Upper lobe of left lung (tissue), 6 donors: ENCODE measurements around the gene CEP152. TPM values are rescaled to one million over a fixed set of nuclear protein-coding genes. Genes with fewer than 3 reads are reported as not detected.
"Not testable (repeated sequence)": the region's sequence is repeated elsewhere in the genome, so short reads cannot be mapped to it uniquely, and the experiment has no call there.

ENCODE experiments used
- ATAC-seq, 2 donors: fragments of 200-7000 bp; cut with Tn5 transposase; one replicate each; pipeline ENCODE4 v1.9.1; 2022; ENCODE audit warnings: mild to moderate bottlenecking in 2 of 2, moderate library complexity in 2 of 2; ENCODE audit not compliant: low FRiP score in 2 of 2
- DNase-seq, 2 donors: peaks; one replicate each; pipeline ENCODE4 v3.0.0-alpha.2; 2019 to 2020
- H3K27ac ChIP-seq, 4 donors: fragments of 200-600 bp; sonication (generic); one replicate each; pipeline ENCODE4 v1.5.1; 2016 to 2019
- H3K27me3 ChIP-seq, 4 donors: fragments of 200-600 bp; sonication (generic); one replicate each; pipeline ENCODE4 v1.5.1; 2017 to 2019
- H3K36me3 ChIP-seq, 4 donors: fragments of 200-600 bp; sonication (generic); one replicate each; pipeline ENCODE4 v1.5.1; 2016 to 2019
- H3K4me1 ChIP-seq, 4 donors: fragments of 200-600 bp; sonication (generic); one replicate each; pipeline ENCODE4 v1.5.1; 2018 to 2019
- H3K4me3 ChIP-seq, 4 donors: fragments of 200-600 bp; sonication (generic); one replicate each; pipeline ENCODE4 v1.5.1; 2017 to 2019; ENCODE audit warnings: mild to moderate bottlenecking in 2 of 4, moderate library complexity in 1 of 4
- H3K9me3 ChIP-seq, 4 donors: fragments of 200-600 bp; sonication (generic); one replicate each; pipeline ENCODE4 v1.5.1; 2018 to 2019
- EP300 ChIP-seq, 4 donors: sonication (generic); formaldehyde crosslinking; IDR thresholded peaks; one replicate each; pipeline ENCODE4 v1.5.1; 2017; ENCODE audit warnings: antibody characterized with exemption in 4 of 4, control low read depth in 2 of 4
- POLR2A ChIP-seq, 4 donors: fragments of 450-650 bp; IDR thresholded peaks; one replicate each; pipeline ENCODE4 v1.5.1; 2016 to 2017; ENCODE audit warnings: antibody characterized with exemption in 4 of 4, mild to moderate bottlenecking in 2 of 4
- POLR2AphosphoS5 ChIP-seq, 2 donors: sonication (generic); formaldehyde crosslinking; IDR thresholded peaks; one replicate each; pipeline ENCODE4 v1.5.1; 2017; ENCODE audit warnings: antibody characterized with exemption in 2 of 2
- WGBS, 2 donors: methylation state at CpG; one replicate each; pipeline ENCODE4 v1.1.5; 2017 to 2018; 5-methylcytosine and 5-hydroxymethylcytosine counted together
- total RNA-seq, 6 donors: library from RNA; depleted of rRNA in 4 of 6; stranded (reverse); fragments of >200 nt in 4 of 6; gene quantifications; one replicate each; pipeline versions ENCODE4 v1.1.0 to v1.2.1, GENCODE V29; 2016 to 2021
- TF ChIP-seq, protein P1 (sequence below), 6 experiments: fragments of 450-650 bp in 4 of 6; fragments of 200-600 bp in 2 of 6; sonication (generic) in 2 of 6; IDR thresholded peaks; one replicate each; pipeline ENCODE4 v1.5.1; 2016 to 2019; ENCODE audit warnings: antibody characterized with exemption in 6 of 6
- donor health status: DM: no; HTN: no; CAD: no; lungs with moderate emphysema.
- donor health status: DM: no; HTN: yes; CAD: no; lungs with severe emphysema.

CEP152 gene
- total RNA-seq, 6 donors from 2014 or later = 2.3 to 58.9 (median 8.4) TPM

DNA sequence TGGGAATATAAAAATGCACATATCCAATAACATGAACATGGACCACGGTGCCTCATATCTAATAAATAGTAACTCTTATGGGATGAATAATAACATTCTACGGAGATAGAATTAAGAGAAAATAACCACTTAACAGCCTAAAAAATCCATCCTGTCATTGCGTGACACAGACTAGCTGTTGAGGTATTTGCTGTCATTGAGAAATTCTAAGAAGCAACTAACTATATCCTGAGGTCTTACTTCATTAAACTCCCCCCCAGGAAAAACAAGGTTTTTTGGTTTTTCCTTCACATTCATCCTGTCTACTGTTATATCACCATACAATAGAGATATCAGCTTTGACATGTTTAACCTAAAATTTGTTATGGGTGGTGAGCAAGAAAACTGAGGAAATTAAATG, 14.3 kb downstream of the CEP152 start:
- TF ChIP-seq EP300 (IDR thresholded peaks at IDR 0.05) (no peak), POLR2A (IDR thresholded peaks at IDR 0.05) (no peak), POLR2AphosphoS5 (IDR thresholded peaks at IDR 0.05) (no peak)
- TF ChIP-seq, protein P1, sequence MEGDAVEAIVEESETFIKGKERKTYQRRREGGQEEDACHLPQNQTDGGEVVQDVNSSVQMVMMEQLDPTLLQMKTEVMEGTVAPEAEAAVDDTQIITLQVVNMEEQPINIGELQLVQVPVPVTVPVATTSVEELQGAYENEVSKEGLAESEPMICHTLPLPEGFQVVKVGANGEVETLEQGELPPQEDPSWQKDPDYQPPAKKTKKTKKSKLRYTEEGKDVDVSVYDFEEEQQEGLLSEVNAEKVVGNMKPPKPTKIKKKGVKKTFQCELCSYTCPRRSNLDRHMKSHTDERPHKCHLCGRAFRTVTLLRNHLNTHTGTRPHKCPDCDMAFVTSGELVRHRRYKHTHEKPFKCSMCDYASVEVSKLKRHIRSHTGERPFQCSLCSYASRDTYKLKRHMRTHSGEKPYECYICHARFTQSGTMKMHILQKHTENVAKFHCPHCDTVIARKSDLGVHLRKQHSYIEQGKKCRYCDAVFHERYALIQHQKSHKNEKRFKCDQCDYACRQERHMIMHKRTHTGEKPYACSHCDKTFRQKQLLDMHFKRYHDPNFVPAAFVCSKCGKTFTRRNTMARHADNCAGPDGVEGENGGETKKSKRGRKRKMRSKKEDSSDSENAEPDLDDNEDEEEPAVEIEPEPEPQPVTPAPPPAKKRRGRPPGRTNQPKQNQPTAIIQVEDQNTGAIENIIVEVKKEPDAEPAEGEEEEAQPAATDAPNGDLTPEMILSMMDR (IDR thresholded peaks at IDR 0.05) = no peak
- DNase-seq (no peak), ATAC-seq (no peak)
- H3K27me3 ChIP-seq = no peaks in the 10 kb centered on the region
- H3K9me3 ChIP-seq = no peaks in the 10 kb centered on the region
- 83 to 95% methylated on average over 3 of the region's 3 CpGs for WGBS, 2 donors
- peaks cover 0 to 21% (median 11%) of the 10 kb centered on the region in 4 donors for H3K4me1 ChIP-seq
- peaks cover 0 to 4% (median 0%) of the 10 kb centered on the region in 4 donors for H3K36me3 ChIP-seq
- H3K27ac ChIP-seq = peak overlapping the region in 1 of 4 donors; percentile 14
- no peak overlapping the region for H3K4me3 ChIP-seq

DNA sequence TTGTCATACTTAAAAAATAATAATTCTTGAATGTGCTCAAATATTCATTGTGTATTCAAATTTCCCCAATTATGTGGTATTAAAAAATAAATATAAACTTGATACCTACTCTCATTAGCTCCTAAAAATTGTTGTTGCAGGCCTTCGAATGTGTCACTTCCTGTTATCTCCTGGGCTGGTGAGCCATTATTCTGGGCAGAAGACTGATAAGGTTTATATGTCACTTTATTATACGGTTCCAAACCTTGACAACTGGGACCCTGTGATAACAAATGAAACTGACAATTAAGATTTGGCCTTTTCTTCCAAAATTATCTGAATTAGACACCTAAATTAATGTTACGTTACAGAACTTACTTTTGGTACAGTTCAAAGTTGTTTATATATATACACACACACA, 15.0 kb downstream of the CEP152 start:
- Histone ChIP-seq H3K27ac (no peak overlapping the region), H3K36me3 (peaks cover 0 to 4% (median 0%) of the 10 kb centered on the region in 4 donors), H3K4me1 (peaks cover 0 to 21% (median 11%) of the 10 kb centered on the region in 4 donors), H3K9me3 (no peaks in the 10 kb centered on the region), H3K27me3 (no peaks in the 10 kb centered on the region), H3K4me3 (no peak overlapping the region)
- 81 to 82% methylated on average over 3 of the region's 3 CpGs for WGBS, 2 donors
- DNase-seq (no peak), ATAC-seq (no peak)
- TF ChIP-seq EP300 (IDR thresholded peaks at IDR 0.05) = no peak
- TF ChIP-seq POLR2AphosphoS5 (IDR thresholded peaks at IDR 0.05) = no peak
- TF ChIP-seq, protein P1 (IDR thresholded peaks at IDR 0.05) = no peak
- no peak for TF ChIP-seq POLR2A (IDR thresholded peaks at IDR 0.05)

DNA sequence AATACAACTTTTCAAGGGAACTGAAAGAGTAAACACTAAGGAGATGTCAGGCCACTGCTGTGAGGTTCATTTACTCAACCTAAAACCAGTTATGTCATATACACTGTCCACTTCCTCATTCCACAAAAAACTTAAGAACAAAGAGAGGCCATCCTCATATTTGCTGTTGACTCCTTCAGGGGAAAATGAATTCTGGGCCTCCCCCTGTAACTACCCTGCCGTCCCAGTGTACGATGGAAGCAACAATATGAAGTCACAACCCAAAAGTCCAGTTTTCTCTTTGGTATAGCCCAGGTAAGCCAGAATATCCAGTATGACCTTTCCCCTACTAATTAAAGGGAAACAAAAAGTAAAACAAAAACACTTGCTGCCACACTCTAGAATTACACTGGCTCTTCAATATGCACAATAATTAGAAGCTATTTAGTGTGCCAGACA, 16.2 kb downstream of the CEP152 start:
- peak overlapping the region in 3 of 4 donors; percentile 42 to 70 (median 64) for H3K27ac ChIP-seq
- peak; percentile 77 to 87 for ATAC-seq
- WGBS, 2 donors = 57 to 63% methylated on average over 2 of the region's 2 CpGs

DNA sequence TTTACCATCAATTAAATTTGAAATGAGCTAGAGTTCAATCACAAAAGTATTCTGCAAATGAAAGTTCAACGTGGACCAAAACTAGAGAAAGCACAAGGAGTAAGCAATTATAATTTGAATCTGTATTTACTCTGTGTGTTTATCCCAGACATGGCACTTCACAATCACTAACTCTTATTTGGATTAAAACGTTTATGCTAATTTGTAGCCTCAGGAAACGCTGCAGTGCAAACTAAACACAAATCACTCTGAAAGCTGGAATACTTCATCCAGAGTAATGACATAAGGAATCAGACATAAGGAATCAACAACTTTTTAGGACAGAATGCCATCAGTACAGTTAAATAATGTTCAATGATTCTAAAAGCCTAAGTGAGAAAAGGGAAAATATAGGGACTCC, 18.5 kb downstream of the CEP152 start:
- WGBS, 2 donors = 44 to 52% methylated on average over 3 of the region's 3 CpGs
- Histone ChIP-seq H3K4me3 (no peak overlapping the region), H3K9me3 (no peaks in the 10 kb centered on the region), H3K27ac (no peak overlapping the region), H3K27me3 (no peaks in the 10 kb centered on the region), H3K4me1 (peaks cover 0 to 19% (median 11%) of the 10 kb centered on the region in 4 donors), H3K36me3 (peaks cover 0 to 7% (median 3%) of the 10 kb centered on the region in 4 donors)
- TF ChIP-seq EP300 (IDR thresholded peaks at IDR 0.05) (no peak), POLR2A (IDR thresholded peaks at IDR 0.05) (no peak), POLR2AphosphoS5 (IDR thresholded peaks at IDR 0.05) (no peak)
- TF ChIP-seq, protein P1 (IDR thresholded peaks at IDR 0.05) = no peak
- ATAC-seq (no peak), DNase-seq (no peak)

More for the DNA sequence above, 16.2 kb downstream of the CEP152 start:
- H3K4me3 ChIP-seq = no peak overlapping the region
- no peaks in the 10 kb centered on the region for H3K27me3 ChIP-seq
- H3K36me3 ChIP-seq = peaks cover 0 to 4% (median 0%) of the 10 kb centered on the region in 4 donors
- TF ChIP-seq POLR2A (IDR thresholded peaks at IDR 0.05) = no peak
- no peak for TF ChIP-seq EP300 (IDR thresholded peaks at IDR 0.05)
- TF ChIP-seq, protein P1 (IDR thresholded peaks at IDR 0.05) = no peak
- no peak for TF ChIP-seq POLR2AphosphoS5 (IDR thresholded peaks at IDR 0.05)
- H3K9me3 ChIP-seq = no peaks in the 10 kb centered on the region
- peaks cover 0 to 21% (median 11%) of the 10 kb centered on the region in 4 donors for H3K4me1 ChIP-seq
- DNase-seq = no peak

DNA sequence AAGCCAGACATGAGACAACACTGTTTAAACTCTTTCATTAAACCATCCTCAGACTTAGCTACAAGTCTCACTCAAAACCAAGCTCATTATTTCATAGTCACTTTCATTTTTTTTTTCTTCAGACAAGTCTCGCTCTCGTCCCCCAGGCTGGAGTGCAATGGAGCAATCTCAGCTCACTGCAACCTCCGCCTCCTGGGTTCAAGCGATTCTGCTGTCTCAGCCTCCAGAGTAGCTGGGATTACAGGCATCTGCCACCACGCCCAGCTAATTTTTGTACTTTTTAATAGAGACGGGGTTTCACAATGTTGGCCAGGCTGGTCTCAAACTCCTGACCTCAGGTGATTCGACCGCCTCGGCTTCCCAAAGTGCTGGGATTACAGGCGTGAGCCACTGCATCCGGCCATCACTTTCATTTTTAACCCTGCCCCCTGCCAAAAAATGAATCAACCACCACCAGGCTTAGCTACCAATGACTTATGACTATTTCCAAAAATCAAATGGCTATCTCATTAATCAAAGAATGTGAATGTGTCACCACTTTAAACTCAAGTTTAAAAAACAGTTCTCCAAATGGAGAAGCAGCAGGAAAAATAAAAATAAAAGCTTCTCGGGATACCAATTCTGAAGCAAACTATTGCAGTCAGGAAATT, 20.3 kb downstream of the CEP152 start:
- 87 to 95% methylated on average over 12 of the region's 12 CpGs for WGBS, 2 donors
- not testable (repeated sequence) for H3K27ac ChIP-seq, H3K36me3 ChIP-seq, H3K4me1 ChIP-seq, DNase-seq, H3K9me3 ChIP-seq, H3K4me3 ChIP-seq, H3K27me3 ChIP-seq, ATAC-seq
